Progenitor cell of endocrine pancreas (in vitro differentiated cells): ENCODE data around the gene UFM1. TPM values are rescaled to one million over a fixed set of nuclear protein-coding genes. Genes with fewer than 3 reads are reported as not detected.
A peak's percentile ranks its signal among the peaks of the same experiment; 100 is the strongest.
"Not testable (repeated sequence)": the region's sequence is repeated elsewhere in the genome, so short reads cannot be mapped to it uniquely, and the experiment has no call there.

Experiments used
- DNase-seq: peaks from one replicate; pipeline ENCODE4 v3.0.0; 2021; ENCODE audit warnings: low spot score; ENCODE audit not compliant: unreplicated experiment
- H3K27ac Mint-ChIP-seq: 2 replicates; pipeline ENCODE4 v1.8.0; 2021; ENCODE audit warnings: mild to moderate bottlenecking, moderate library complexity, mixed read lengths
- H3K27me3 Mint-ChIP-seq: 2 replicates; pipeline ENCODE4 v1.8.0; 2021; ENCODE audit warnings: mixed read lengths
- H3K36me3 Mint-ChIP-seq: 2 replicates; pipeline ENCODE4 v1.8.0; 2022; ENCODE audit warnings: mixed read lengths; ENCODE audit not compliant: insufficient read depth
- H3K4me1 Mint-ChIP-seq: 2 replicates; pipeline ENCODE4 v1.8.0; 2021; ENCODE audit warnings: low read depth, mixed read lengths
- H3K4me3 Mint-ChIP-seq: 2 replicates; pipeline ENCODE4 v1.8.0; 2021; ENCODE audit warnings: low read depth, mild to moderate bottlenecking, moderate library complexity, mixed read lengths
- H3K9me3 Mint-ChIP-seq: 2 replicates; pipeline ENCODE4 v1.8.0; 2021; ENCODE audit warnings: low read depth, mixed read lengths
- total RNA-seq: library from RNA; stranded (reverse); gene quantifications from 2 replicates; pipeline ENCODE4 v1.2.1, GENCODE V29; 2021
- TF ChIP-seq, protein P1 (sequence below): fragments of 200-600 bp; sonication (generic); IDR thresholded peaks from one replicate; pipeline ENCODE4 v1.5.0; 2021; ENCODE audit warnings: antibody characterized with exemption, mild to moderate bottlenecking; ENCODE audit not compliant: unreplicated experiment

Gene UFM1
- total RNA-seq, 1 donor from 2014 or later = 53.4 TPM

DNA sequence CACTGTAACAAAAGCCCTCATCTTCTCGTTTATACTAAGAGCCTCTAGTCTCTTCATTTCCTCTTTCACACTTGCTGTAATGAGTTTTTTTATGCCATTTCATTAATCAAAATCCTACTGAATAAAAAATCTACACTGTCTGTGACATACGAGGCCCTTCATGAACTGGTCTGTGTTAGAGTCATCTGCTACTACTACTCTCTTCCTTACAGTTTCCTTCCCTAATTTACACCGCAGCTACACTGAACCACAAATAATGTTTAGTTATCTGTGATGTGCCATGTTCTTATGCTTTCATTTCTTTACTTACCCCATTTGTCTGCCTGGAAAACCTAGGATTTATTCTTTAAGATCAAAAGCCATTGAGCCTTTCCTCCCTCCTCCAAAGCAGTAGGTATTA, 16.0 kb downstream of the UFM1 start:
- Mint-ChIP-seq H3K27ac (no peak overlapping the region), H3K27me3 (no peaks in the 10 kb centered on the region), H3K4me3 (no peak overlapping the region), H3K9me3 (no peaks in the 10 kb centered on the region), H3K36me3 (peaks cover 18% of the 10 kb centered on the region), H3K4me1 (peaks cover 7% of the 10 kb centered on the region)
- TF ChIP-seq, protein P1, sequence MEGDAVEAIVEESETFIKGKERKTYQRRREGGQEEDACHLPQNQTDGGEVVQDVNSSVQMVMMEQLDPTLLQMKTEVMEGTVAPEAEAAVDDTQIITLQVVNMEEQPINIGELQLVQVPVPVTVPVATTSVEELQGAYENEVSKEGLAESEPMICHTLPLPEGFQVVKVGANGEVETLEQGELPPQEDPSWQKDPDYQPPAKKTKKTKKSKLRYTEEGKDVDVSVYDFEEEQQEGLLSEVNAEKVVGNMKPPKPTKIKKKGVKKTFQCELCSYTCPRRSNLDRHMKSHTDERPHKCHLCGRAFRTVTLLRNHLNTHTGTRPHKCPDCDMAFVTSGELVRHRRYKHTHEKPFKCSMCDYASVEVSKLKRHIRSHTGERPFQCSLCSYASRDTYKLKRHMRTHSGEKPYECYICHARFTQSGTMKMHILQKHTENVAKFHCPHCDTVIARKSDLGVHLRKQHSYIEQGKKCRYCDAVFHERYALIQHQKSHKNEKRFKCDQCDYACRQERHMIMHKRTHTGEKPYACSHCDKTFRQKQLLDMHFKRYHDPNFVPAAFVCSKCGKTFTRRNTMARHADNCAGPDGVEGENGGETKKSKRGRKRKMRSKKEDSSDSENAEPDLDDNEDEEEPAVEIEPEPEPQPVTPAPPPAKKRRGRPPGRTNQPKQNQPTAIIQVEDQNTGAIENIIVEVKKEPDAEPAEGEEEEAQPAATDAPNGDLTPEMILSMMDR = no peak
- no peak for DNase-seq

DNA sequence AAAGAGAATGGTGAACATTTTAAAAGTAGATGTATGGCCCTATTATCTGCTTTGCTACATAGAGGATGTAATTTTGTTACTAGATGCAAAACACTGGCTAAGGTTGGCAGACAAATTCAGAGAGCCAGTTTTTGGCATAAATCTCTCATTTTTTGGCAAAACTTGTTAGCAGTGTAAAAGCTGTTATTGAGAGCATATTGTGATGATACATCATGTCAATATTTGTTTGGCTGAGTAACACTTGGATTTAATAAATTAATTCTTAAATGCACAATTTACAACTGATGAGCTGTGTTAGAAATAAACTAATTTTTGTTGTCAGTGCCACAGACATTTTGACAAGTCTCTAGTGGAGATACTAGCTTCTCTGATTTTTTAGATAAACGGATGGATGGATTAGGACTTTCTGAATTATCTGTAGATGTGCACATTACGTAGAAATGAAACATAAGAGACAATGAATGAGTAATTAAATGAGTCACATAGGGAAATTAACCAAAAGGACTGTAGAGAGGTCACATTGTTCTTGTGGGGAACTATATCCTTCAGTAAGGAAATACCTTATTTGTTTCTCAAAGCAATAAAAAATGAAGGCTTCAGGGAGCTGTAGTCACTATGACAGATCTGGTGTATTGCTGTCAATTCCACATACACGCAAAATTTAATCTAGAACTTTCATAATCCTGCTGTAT, 17.4 kb downstream of the UFM1 start:
- Mint-ChIP-seq H3K4me3 (no peak overlapping the region), H3K36me3 (peaks cover 8% of the 10 kb centered on the region), H3K27me3 (no peaks in the 10 kb centered on the region), H3K9me3 (no peaks in the 10 kb centered on the region), H3K27ac (no peak overlapping the region), H3K4me1 (peaks cover 7% of the 10 kb centered on the region)
- TF ChIP-seq, protein P1 = no peak
- DNase-seq = no peak

DNA sequence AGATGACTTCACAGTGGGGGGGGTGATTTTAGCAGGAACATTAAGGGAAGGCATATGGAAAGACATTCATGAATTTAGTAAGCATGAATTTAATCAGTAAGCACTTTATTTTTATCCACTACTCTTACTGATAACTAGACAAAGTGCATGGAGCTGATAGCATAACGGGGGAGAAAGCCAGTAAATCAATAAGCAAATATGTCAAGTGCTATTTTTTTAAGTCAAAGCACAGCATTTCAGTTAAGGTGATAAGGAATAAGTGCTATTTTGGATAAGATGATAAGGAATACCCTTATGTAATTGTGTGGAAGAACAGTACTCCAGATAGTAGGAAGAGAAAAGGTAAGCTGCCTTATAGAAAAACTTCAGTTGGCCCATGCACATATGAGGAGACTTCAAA, 19.4 kb downstream of the UFM1 start:
- TF ChIP-seq, protein P1 = no peak
- Mint-ChIP-seq H3K27me3 (no peaks in the 10 kb centered on the region), H3K36me3 (peaks cover under 1% of the 10 kb centered on the region), H3K27ac (no peak overlapping the region), H3K9me3 (no peaks in the 10 kb centered on the region), H3K4me1 (peaks cover 9% of the 10 kb centered on the region), H3K4me3 (no peak overlapping the region)
- no peak for DNase-seq

DNA sequence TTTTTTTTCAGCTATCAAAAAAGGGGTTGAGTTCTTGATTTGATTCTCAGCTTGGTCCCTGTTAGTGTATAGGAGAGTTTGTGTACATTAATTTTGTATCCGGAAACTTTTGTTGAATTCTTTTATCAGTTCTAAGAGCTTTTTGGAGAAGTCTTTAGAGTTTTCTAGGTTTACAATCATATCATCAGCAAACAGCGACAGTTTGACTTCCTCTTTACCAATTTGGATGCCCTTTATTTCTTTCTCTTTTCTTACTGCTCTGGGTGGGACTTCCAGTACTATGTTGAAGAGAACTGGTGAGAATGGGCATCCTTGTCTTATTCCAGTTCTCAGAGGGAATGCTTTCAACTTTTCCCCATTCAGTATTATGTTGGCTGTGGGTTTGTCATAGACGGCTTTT, 20.4 kb downstream of the UFM1 start:
- not testable (repeated sequence) for H3K4me3 Mint-ChIP-seq, DNase-seq, H3K27me3 Mint-ChIP-seq, H3K9me3 Mint-ChIP-seq, H3K4me1 Mint-ChIP-seq, H3K27ac Mint-ChIP-seq, H3K36me3 Mint-ChIP-seq

DNA sequence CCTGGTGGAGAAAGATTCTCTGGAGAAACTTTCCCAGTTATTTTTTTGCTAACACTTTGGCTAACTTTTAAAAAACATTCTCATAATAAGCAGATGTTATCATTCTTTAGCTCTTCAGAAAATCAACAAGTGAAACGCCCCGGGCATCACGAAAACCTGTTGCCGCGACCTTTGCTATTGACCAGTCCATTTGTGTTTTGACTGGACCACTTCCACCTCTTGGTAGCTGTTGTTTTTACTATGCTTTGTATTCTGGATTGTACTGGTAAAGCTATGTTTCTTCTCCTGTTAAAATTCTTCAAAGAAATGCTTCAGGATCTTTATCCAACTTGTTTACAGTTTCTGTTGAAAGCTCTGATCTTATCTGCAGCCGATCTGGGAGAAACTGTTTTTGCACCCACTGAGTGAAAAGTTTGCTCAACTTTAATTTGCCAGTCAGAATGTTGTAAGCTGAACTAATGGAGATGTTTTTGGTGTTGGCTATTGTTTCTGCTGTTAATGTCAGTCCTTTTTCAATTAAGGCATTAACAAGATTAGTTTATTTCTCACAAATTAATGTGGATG, 23.3 kb downstream of the UFM1 start:
- DNase-seq = no peak
- TF ChIP-seq, protein P1 = no peak
- Mint-ChIP-seq H3K4me3 (no peak overlapping the region), H3K27me3 (no peaks in the 10 kb centered on the region), H3K9me3 (peaks cover 4% of the 10 kb centered on the region), H3K27ac (peak overlapping the region; percentile 9), H3K36me3 (no peaks in the 10 kb centered on the region), H3K4me1 (peaks cover 14% of the 10 kb centered on the region)

DNA sequence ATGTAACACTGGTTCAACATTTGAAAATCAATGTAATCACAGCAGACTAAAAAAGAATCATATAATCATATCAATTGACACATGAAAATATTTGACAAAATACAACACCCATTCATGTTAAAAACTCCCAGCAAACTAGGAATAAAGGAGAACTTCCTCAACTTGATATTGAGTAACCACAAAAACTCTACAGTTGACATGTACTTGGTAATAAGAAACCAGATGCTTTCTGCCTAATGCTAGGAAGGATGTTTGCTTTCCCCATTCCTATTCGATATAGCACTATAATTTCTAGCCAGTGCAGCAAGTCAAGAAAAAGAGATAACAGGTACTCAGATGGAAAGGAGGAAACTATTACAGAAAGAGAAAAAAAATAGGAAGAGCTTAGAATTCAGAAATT, 26.9 kb downstream of the UFM1 start:
- peaks cover 7% of the 10 kb centered on the region for H3K9me3 Mint-ChIP-seq

More for the DNA sequence above, 26.9 kb downstream of the UFM1 start:
- Mint-ChIP-seq H3K27ac (no peak overlapping the region), H3K4me1 (peaks cover 13% of the 10 kb centered on the region), H3K36me3 (no peaks in the 10 kb centered on the region), H3K4me3 (no peak overlapping the region), H3K27me3 (no peaks in the 10 kb centered on the region)
- TF ChIP-seq, protein P1 = no peak
- DNase-seq = no peak
